ENCODE results near the gene MSH2. TPM values are rescaled to one million over a fixed set of nuclear protein-coding genes. Genes with fewer than 3 reads are reported as not detected.

The MSH2 gene
- total RNA-seq, 6 donors from 2014 or later, result 6.1 to 16.3 (median 10.2) TPM

GRCh38 chr2:47528455-47528854 lies 125.5 kb downstream of the MSH2 start:
- no peaks in the 10 kb centered on the region for H3K9me3 ChIP-seq
- H3K27me3 ChIP-seq, result no peaks in the 10 kb centered on the region
- no peaks in the 10 kb centered on the region for H3K4me1 ChIP-seq
- WGBS, 2 donors, result 92 to 98% methylated on average over 6 of the region's 6 CpGs
- no peak for TF ChIP-seq POLR2AphosphoS5 (IDR thresholded peaks at IDR 0.05)
- no peak for TF ChIP-seq EP300 (IDR thresholded peaks at IDR 0.05)
- TF ChIP-seq POLR2A (IDR thresholded peaks at IDR 0.05), result no peak
- no peak for TF ChIP-seq CTCF (IDR thresholded peaks at IDR 0.05)
- no peak overlapping the region for H3K27ac ChIP-seq
- H3K4me3 ChIP-seq, result no peak overlapping the region
- no peak for ATAC-seq (ENCODE audit: low FRiP score in 2 of 2)
- no peak for DNase-seq
- H3K36me3 ChIP-seq, result no peaks in the 10 kb centered on the region

GRCh38 chr2:47528874-47529273 lies 125.9 kb downstream of the MSH2 start:
- H3K27ac ChIP-seq, result no peak overlapping the region
- WGBS, 2 donors, result 71 to 74% methylated on average over 6 of the region's 6 CpGs
- H3K27me3 ChIP-seq, result no peaks in the 10 kb centered on the region
- no peaks in the 10 kb centered on the region for H3K4me1 ChIP-seq
- no peaks in the 10 kb centered on the region for H3K9me3 ChIP-seq
- H3K4me3 ChIP-seq, result no peak overlapping the region
- ATAC-seq (ENCODE audit: low FRiP score in 2 of 2) (no peak), DNase-seq (no peak)
- no peaks in the 10 kb centered on the region for H3K36me3 ChIP-seq
- TF ChIP-seq CTCF (IDR thresholded peaks at IDR 0.05), result no peak
- TF ChIP-seq POLR2A (IDR thresholded peaks at IDR 0.05), result no peak
- TF ChIP-seq POLR2AphosphoS5 (IDR thresholded peaks at IDR 0.05), result no peak
- TF ChIP-seq EP300 (IDR thresholded peaks at IDR 0.05), result no peak

- WGBS, 2 donors, result 73 to 78% methylated on average over 13 to 16 of the region's 16 CpGs
- no peaks in the 10 kb centered on the region for H3K4me1 ChIP-seq
Observed at GRCh38 chr2:47530105-47530760, 127.3 kb downstream of the MSH2 start.

GRCh38 chr2:47531378-47532042 lies 128.6 kb downstream of the MSH2 start:
- no peak for TF ChIP-seq EP300 (IDR thresholded peaks at IDR 0.05)
- TF ChIP-seq POLR2A (IDR thresholded peaks at IDR 0.05), result no peak
- TF ChIP-seq CTCF (IDR thresholded peaks at IDR 0.05), result no peak
- TF ChIP-seq POLR2AphosphoS5 (IDR thresholded peaks at IDR 0.05), result no peak
- H3K4me3 ChIP-seq, result no peak overlapping the region
- WGBS, 2 donors, result 89 to 94% methylated on average over 5 of the region's 5 CpGs

More at GRCh38 chr2:47530105-47530760, 127.3 kb downstream of the MSH2 start:
- DNase-seq (peak in 1 of 2 donors; percentile 50), ATAC-seq (ENCODE audit: low FRiP score in 2 of 2) (no peak)
- TF ChIP-seq POLR2A (IDR thresholded peaks at IDR 0.05) (no peak), POLR2AphosphoS5 (IDR thresholded peaks at IDR 0.05) (no peak), CTCF (IDR thresholded peaks at IDR 0.05) (no peak), EP300 (IDR thresholded peaks at IDR 0.05) (no peak)
- Histone ChIP-seq H3K27ac (no peak overlapping the region), H3K36me3 (no peaks in the 10 kb centered on the region), H3K4me3 (no peak overlapping the region), H3K27me3 (no peaks in the 10 kb centered on the region), H3K9me3 (no peaks in the 10 kb centered on the region)

More at GRCh38 chr2:47531378-47532042, 128.6 kb downstream of the MSH2 start:
- DNase-seq, result no peak
- ATAC-seq (ENCODE audit: low FRiP score in 2 of 2), result no peak
- Histone ChIP-seq H3K27ac (no peak overlapping the region), H3K4me1 (no peaks in the 10 kb centered on the region), H3K9me3 (no peaks in the 10 kb centered on the region), H3K27me3 (no peaks in the 10 kb centered on the region), H3K36me3 (no peaks in the 10 kb centered on the region)

Small RNA genes within 50 kb of the gene (small RNA-seq; reads per million reads assigned to genes)
- gene MIR559, result 0 reads per million in 4 donors
- gene RF00017, result 0 reads per million in 4 donors
- 0 reads per million in 4 donors for gene RN7SKP119

Other genes with a start within 250 kb of the MSH2 start
- gene STPG4, start 247.8 kb upstream of the MSH2 start, total RNA-seq, result 1 to 10 TPM in 1 of 6 donors, under 1 TPM in 3, not detected in 2; 0.40 to 1.2 (median 0.48) TPM
- gene CALM2, start 226.6 kb upstream of the MSH2 start, total RNA-seq, result 100 to 1,000 TPM; 178 to 671 (median 479) TPM
- gene EPCAM, start 33.8 kb upstream of the MSH2 start, total RNA-seq, result 100 to 1,000 TPM in 3 of 6 donors, 10 to 100 TPM in 3; 57.6 to 153 (median 96.6) TPM
- gene KCNK12, start 167.8 kb downstream of the MSH2 start, total RNA-seq, result under 1 TPM in 1 of 6 donors, not detected in 5; 0.03 TPM

Measured in upper lobe of left lung (tissue), 6 donors.